Activated T-cell treated with anti-CD3 and anti-CD28 coated beads, Interleukin-2, amount 50 U/mL, for 4 hours (primary cell): ENCODE results near the gene RABGAP1L. TPM values are rescaled to one million over a fixed set of nuclear protein-coding genes. Genes with fewer than 3 reads are reported as not detected.

Source experiments
- ATAC-seq, 2 donors: fragments of 200-7000 bp; cut with Tn5 transposase; one replicate each; pipeline ENCODE4 v1.10.0; 2021
- DNase-seq: peaks from one replicate; pipeline ENCODE4 v3.0.0-alpha.2; 2020
- H3K27me3 Mint-ChIP-seq: one replicate; pipeline ENCODE4 v1.8.0; 2021; ENCODE audit warnings: low read depth, mixed read lengths
- H3K36me3 Mint-ChIP-seq: one replicate; pipeline ENCODE4 v1.8.0; 2022; ENCODE audit warnings: mixed read lengths; ENCODE audit not compliant: insufficient read depth
- H3K4me1 Mint-ChIP-seq: one replicate; pipeline ENCODE4 v1.8.0; 2021; ENCODE audit warnings: low read depth, mixed read lengths
- H3K4me3 Mint-ChIP-seq: one replicate; pipeline ENCODE4 v1.8.0; 2021; ENCODE audit warnings: mild to moderate bottlenecking, moderate library complexity, mixed read lengths
- H3K9me3 Mint-ChIP-seq: one replicate; pipeline ENCODE4 v1.8.0; 2021; ENCODE audit warnings: mixed read lengths
- total RNA-seq, 3 donors: library from RNA; stranded (reverse); gene quantifications; one replicate each; pipeline ENCODE4 v1.2.1, GENCODE V29; 2021

Gene RABGAP1L
- total RNA-seq, 3 donors from 2014 or later: 16.9 to 23.2 (median 22.3) TPM

DNA sequence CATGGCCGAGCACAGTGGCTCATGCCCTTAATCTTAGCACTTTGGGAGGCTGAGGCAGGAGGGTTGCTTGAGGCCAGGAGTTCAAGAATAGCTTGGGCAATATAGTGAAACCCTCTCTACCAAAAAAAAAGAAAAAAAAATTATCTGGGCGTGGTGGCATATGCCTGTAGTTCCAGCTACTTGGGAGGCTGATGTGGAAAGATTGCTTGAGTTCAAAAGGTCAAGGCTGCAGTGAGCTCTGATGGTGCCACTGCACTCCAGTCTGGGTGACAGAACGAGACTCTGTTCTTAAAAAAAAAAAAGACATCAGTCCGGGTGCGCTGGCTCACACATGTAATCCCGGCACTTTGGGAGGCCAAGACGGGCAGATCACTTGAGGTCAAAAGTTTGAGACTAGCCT lies 589.3 kb downstream of the RABGAP1L start:
- DNase-seq (no peak), ATAC-seq (no peak)
- Mint-ChIP-seq H3K27me3 (no peaks in the 10 kb centered on the region), H3K4me3 (no peak overlapping the region), H3K9me3 (no peaks in the 10 kb centered on the region), H3K36me3 (peaks cover 2% of the 10 kb centered on the region), H3K4me1 (no peaks in the 10 kb centered on the region)

DNA sequence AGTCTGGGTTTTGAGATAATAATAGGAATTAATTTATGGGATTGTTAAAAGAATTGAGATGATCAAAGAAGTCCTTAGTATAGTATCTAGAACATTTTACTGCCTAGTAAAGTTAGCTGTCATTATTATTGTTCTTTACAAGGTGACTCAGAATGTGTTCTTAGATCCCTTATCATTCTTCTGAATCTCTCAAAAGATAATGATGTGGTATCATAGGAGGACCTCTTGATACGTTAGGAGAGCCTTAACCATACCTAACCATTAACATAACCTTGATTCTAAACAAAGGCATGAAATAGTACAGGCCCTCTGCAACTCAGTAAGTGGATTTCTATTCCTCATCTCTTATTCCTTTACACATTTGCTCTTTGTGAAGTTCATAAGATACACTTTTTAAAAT lies 593.8 kb downstream of the RABGAP1L start:
- Mint-ChIP-seq H3K27me3 (no peaks in the 10 kb centered on the region), H3K9me3 (no peaks in the 10 kb centered on the region), H3K4me3 (no peak overlapping the region)

DNA sequence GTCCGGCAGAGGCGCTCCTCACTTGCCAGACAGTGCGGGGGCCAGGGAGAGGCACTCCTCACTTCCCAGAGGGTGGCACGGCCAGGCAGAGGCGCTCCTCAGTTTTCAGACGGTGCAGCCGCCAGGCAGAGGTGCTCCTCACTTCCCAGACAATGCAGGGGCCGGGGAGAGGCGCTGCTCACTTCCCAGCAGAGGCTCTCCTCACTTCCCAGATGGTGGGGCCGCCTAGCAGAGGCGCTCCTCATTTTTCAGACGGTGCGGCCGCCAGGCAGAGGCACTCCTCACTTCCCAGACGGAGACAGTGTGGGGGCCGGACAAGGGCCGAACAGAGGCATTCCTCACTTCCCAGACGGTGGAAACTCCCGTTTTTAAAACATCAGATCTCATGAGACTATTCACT lies 602.0 kb downstream of the RABGAP1L start:
- H3K36me3 Mint-ChIP-seq: no peaks in the 10 kb centered on the region
- no peaks in the 10 kb centered on the region for H3K9me3 Mint-ChIP-seq
- H3K4me3 Mint-ChIP-seq: no peak overlapping the region
- no peak for DNase-seq
- ATAC-seq: no peak
- H3K27me3 Mint-ChIP-seq: no peaks in the 10 kb centered on the region
- no peaks in the 10 kb centered on the region for H3K4me1 Mint-ChIP-seq

More for the DNA sequence above, 593.8 kb downstream of the RABGAP1L start:
- DNase-seq (no peak), ATAC-seq (no peak)
- Mint-ChIP-seq H3K4me1 (no peaks in the 10 kb centered on the region), H3K36me3 (peaks cover 2% of the 10 kb centered on the region)

DNA sequence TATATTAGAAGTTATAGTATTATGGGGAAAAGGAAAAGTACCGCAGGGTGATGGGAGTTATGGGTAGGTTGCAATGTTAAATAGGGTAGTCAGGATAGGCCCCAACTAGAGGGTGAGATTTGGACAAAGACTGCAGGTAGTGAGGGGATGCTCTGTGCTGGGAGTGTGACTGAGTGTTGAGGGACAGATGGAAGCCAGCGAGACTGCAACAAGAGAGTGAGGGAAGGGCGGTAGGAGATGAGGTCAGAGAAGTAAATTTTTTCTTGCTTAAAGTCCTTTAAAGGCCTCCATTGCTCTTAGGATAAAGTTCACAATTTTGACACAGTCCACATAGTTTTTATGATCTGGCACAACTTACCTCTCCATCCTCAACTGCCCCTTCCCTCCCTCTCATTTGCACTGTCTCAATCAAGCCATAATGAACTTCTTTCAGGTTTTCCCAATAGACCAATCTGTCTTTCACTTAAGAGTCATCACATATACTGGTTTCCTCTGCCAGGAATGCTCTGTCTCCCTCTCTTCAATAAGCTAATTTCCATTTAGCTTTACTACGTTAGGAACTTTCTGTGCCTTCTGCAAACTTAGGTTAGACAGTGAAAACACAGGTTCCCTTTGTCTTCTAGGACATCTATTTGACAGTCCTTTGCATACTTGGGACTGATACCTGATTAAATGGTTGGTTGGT lies 602.7 kb downstream of the RABGAP1L start:
- DNase-seq: no peak
- Mint-ChIP-seq H3K4me1 (no peaks in the 10 kb centered on the region), H3K36me3 (no peaks in the 10 kb centered on the region), H3K4me3 (no peak overlapping the region), H3K27me3 (no peaks in the 10 kb centered on the region), H3K9me3 (no peaks in the 10 kb centered on the region)
- no peak for ATAC-seq

DNA sequence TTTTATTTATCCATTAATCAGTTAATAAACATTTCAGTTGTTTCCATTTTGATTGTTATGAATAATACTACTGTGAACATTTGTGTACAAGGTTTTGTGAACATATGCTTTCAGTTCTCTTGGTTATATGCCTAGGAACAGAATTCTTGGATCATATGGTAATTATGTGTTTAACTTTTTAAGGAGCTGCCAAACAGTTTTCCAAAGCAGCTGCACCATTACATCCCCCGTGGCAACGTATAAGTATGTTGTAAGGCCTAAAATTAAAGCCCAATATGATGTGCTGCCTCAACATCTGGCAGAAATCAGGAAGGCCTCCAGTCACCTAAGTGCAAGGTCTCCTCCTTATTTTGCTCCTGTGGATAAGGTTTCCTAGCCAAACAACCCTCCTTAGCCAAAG lies 604.9 kb downstream of the RABGAP1L start:
- no peak for ATAC-seq
- Mint-ChIP-seq H3K27me3 (no peaks in the 10 kb centered on the region), H3K9me3 (no peaks in the 10 kb centered on the region), H3K36me3 (peaks cover 2% of the 10 kb centered on the region), H3K4me1 (no peaks in the 10 kb centered on the region), H3K4me3 (no peak overlapping the region)
- DNase-seq: no peak

DNA sequence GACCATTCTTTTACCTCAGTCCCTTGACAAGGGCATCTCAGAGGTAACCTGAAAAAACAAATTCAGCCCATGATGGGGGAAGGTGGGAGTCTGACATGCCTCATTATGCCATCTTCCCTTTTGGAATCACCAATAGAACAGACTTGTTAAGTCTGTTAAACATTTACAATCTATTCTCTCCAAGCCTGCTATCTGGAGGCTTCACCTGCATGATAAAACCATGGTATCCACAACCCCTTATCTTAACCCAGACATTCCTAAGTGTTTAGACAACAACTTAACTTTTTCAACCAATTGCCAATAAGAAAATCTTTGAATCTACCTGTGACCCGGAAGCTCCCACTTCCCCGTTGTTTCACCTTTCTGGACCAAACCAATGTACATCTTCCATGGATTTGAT lies 607.4 kb downstream of the RABGAP1L start:
- Mint-ChIP-seq H3K4me1 (no peaks in the 10 kb centered on the region), H3K4me3 (no peak overlapping the region), H3K27me3 (no peaks in the 10 kb centered on the region), H3K36me3 (peaks cover 2% of the 10 kb centered on the region), H3K9me3 (no peaks in the 10 kb centered on the region)
- DNase-seq (no peak), ATAC-seq (no peak)

DNA sequence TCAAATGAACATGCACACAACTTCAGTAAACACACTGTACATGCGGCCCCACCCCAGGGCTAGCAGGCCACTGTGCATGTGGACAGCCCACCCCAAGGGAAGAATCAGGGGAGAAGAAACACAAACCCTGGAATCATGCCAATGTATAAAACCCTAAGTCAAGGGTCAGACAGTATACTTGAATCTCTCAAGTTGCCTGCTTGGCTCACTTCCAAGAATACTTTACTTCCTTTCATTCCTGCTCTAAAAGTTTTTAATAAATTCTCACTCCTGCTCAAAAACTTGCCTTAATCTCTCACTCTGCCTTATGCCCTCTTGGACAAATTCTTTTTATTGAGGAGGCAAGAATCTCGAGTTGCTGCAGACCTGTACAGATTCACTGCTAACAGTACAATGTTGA lies 609.2 kb downstream of the RABGAP1L start:
- no peaks in the 10 kb centered on the region for H3K9me3 Mint-ChIP-seq
- H3K4me1 Mint-ChIP-seq: no peaks in the 10 kb centered on the region
- H3K4me3 Mint-ChIP-seq: no peak overlapping the region
- DNase-seq (no peak), ATAC-seq (no peak)
- peaks cover 2% of the 10 kb centered on the region for H3K36me3 Mint-ChIP-seq
- H3K27me3 Mint-ChIP-seq: no peaks in the 10 kb centered on the region

DNA sequence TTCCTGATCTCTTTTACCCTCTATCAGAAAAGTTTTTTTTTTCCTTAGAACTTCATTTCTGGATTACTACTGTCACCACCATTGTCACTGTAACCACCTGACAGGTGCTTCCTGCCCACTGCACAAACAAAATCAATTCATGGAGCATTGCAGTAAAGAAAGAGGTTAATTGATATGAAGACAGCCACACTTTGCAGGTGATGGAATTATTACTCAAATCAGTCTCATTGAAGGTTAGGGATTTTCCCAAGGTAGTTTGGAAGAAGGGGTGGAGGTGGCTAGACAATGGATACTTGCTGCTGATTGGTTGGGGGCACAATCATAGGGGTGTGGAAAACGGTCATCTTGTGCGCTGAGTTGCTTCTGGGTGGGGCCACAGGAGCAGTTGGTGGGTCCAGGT lies 609.6 kb downstream of the RABGAP1L start:
- no peaks in the 10 kb centered on the region for H3K27me3 Mint-ChIP-seq
- peaks cover 2% of the 10 kb centered on the region for H3K36me3 Mint-ChIP-seq
- DNase-seq: no peak

DNA sequence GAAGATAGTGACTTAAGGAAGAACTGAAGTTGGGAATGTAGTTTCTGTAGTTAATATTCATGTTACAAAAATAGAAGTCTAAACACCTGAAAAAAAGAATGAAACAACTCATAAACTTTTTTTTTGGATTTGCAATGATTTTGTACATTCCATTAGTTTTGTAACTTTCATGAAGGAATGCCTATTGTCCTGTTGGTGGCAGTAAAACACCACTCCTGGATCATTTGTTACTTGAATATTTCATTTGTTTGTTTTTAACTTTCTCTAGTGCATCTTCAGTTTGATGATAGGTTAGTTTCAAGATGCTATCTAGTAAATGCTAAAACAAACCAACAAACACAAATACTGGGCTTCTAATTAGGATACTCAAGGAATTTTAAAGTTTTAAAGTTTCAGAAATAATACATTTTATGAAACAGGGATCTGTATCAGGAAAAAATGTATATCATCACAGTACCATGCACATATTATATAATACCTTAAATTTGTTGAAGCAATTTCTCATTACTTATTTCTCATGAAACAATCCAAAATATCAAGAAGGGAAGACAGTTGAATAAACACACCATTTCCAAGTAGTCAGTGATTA lies 610.7 kb downstream of the RABGAP1L start:
- H3K4me3 Mint-ChIP-seq: no peak overlapping the region
- peaks cover 2% of the 10 kb centered on the region for H3K36me3 Mint-ChIP-seq
- ATAC-seq (no peak), DNase-seq (no peak)
- no peaks in the 10 kb centered on the region for H3K4me1 Mint-ChIP-seq
- no peaks in the 10 kb centered on the region for H3K27me3 Mint-ChIP-seq
- H3K9me3 Mint-ChIP-seq: no peaks in the 10 kb centered on the region

More for the DNA sequence above, 609.6 kb downstream of the RABGAP1L start:
- H3K9me3 Mint-ChIP-seq: no peaks in the 10 kb centered on the region
- no peaks in the 10 kb centered on the region for H3K4me1 Mint-ChIP-seq
- ATAC-seq: no peak
- no peak overlapping the region for H3K4me3 Mint-ChIP-seq

DNA sequence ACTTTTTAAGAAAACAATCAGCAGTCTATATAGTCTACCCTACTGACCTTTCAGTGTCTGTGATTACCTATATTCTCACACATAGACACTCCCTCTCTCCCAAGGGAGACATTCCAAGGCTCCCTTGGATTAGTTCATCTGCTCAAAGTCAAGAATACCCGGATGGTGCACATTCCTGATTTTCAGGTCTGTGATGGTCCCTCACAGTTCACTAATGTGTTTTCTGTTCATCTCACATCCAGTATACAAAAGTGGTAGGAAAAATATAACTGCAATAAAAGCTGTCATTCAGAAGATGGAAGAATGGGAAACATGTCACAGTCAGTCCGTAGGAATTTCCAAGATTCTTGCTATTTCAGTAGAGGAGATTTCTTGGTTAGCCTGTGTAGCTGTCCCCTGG lies 616.3 kb downstream of the RABGAP1L start:
- no peak for ATAC-seq
- DNase-seq: no peak
- Mint-ChIP-seq H3K9me3 (no peaks in the 10 kb centered on the region), H3K4me3 (no peak overlapping the region), H3K27me3 (no peaks in the 10 kb centered on the region), H3K4me1 (peaks cover 9% of the 10 kb centered on the region), H3K36me3 (peaks cover 2% of the 10 kb centered on the region)

DNA sequence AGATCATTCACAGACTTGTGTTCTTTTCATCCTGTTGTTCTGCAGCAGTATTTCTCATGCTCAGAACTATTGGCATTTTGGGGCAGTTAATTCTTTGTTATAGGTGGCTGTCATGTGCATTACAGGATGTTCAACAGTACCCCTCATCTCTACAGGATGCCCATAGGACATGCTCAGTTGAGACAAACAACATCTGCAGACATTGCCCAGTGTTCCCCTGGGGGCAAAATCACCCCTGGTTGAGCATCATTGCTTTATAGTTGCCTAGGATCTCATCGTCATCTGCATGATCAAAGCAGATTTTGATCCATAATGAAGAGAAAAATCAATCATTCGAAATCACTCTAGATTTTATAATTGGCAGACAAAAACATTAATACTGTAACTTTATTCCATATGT lies 617.9 kb downstream of the RABGAP1L start:
- DNase-seq (no peak), ATAC-seq (no peak)
- no peak overlapping the region for H3K4me3 Mint-ChIP-seq

DNA sequence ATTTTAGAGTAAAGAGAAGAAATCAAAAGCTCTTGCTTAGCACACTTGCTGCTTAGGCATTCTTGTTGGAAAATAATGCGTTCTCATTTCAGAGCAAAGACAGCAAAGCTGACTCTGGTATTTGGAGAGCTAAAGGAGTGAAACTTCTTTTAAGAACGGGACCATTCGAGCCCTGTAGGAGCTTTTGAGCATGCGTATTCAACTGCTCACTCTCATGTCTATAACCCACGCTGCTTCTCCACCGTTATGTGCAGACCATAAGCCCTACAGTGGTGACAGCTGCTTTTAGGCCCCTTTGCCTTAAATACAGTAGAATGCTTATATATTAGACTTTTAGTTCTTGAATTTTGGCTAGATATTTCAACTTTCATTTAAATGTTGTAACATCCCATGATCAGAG lies 626.2 kb downstream of the RABGAP1L start:
- Mint-ChIP-seq H3K27me3 (no peaks in the 10 kb centered on the region), H3K9me3 (no peaks in the 10 kb centered on the region), H3K4me1 (peaks cover 12% of the 10 kb centered on the region), H3K4me3 (no peak overlapping the region), H3K36me3 (peaks cover 11% of the 10 kb centered on the region)
- no peak for DNase-seq
- no peak for ATAC-seq

More for the DNA sequence above, 617.9 kb downstream of the RABGAP1L start:
- Mint-ChIP-seq H3K27me3 (no peaks in the 10 kb centered on the region), H3K9me3 (no peaks in the 10 kb centered on the region), H3K36me3 (peaks cover 2% of the 10 kb centered on the region), H3K4me1 (peaks cover 9% of the 10 kb centered on the region)

DNA sequence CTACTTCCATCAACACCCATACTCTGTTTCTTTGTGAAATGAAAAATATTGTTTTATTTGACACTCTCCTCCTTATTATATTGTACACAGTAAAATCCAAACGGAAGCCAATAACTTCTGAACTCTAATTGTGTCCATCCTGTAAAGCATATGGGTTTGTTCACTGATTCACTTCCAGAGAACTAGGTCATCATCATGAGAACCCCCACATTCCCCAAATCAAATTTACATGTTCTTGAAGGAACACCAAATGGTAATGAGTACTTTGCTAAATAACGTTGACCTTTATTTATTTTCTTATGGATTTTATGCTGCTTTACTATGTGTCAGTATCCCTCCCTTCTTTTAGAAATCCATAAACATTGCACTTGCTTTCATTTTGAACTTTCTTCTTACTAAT lies 627.0 kb downstream of the RABGAP1L start:
- no peak overlapping the region for H3K4me3 Mint-ChIP-seq
- H3K4me1 Mint-ChIP-seq: peaks cover 12% of the 10 kb centered on the region
- ATAC-seq: no peak
- no peaks in the 10 kb centered on the region for H3K27me3 Mint-ChIP-seq
- DNase-seq: no peak
- H3K36me3 Mint-ChIP-seq: peaks cover 11% of the 10 kb centered on the region
- no peaks in the 10 kb centered on the region for H3K9me3 Mint-ChIP-seq

DNA sequence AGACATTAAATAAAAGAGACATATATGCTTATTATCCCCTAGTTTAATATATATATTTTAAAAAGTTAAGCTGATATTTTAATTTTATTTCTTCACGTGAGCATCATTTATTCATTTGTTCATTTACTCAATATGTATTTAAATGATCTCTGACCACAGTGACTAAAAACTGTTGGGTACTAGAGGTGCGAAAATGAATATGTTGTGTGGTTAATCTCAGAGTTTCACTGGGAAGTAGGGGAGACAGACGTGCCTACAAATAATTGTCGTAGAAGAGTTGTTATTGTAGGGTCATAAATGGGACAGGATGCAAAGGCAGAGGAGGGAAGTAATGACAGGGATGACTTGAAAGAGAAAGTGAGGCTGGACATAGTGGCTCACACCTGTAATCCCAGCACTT lies 627.4 kb downstream of the RABGAP1L start:
- Mint-ChIP-seq H3K4me1 (peaks cover 12% of the 10 kb centered on the region), H3K36me3 (peaks cover 11% of the 10 kb centered on the region), H3K27me3 (no peaks in the 10 kb centered on the region), H3K4me3 (no peak overlapping the region), H3K9me3 (no peaks in the 10 kb centered on the region)
- ATAC-seq (peak; percentile 37 to 63), DNase-seq (no peak)

DNA sequence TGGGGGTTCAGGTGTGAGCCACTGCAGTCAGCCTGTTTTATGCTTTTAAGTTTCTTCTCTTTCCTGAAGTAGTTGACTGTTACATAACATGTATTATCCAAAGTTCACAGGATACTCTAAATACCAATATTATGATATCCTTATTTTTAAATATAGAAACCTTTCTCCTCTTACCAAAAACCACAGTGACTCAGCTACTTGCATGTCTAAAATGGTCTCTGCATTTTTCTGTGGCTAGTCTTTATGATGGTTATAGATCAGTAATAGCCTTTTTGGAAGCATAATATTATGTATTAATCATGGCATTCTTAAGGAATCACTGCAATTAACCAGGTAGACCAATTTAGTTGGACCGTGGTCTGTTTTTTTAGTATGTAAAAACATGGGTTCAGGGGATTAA lies 629.7 kb downstream of the RABGAP1L start:
- Mint-ChIP-seq H3K4me1 (peaks cover 18% of the 10 kb centered on the region), H3K36me3 (peaks cover 4% of the 10 kb centered on the region), H3K9me3 (no peaks in the 10 kb centered on the region), H3K4me3 (no peak overlapping the region), H3K27me3 (no peaks in the 10 kb centered on the region)
- no peak for ATAC-seq
- DNase-seq: no peak
